SK-N-SH (cell line): ENCODE data around the gene NRF1. TPM values are rescaled to one million over a fixed set of nuclear protein-coding genes. Genes with fewer than 3 reads are reported as not detected.

ENCODE experiments used
- CTCF ChIA-PET: fragments of 300-600, 350-600 bp; formaldehyde crosslinking; extraction: SDS; loops from one replicate; lab custom pipeline; 2021; lab: Yijun Ruan, JAX
- POLR2A ChIA-PET: fragments of 350-600 bp; sonication (Branson Sonifier 250); formaldehyde crosslinking; extraction: SDS; loops from one replicate; lab custom pipeline; 2020; ENCODE audit warnings: antibody characterized with exemption, inconsistent platforms; lab: Yijun Ruan, JAX
- DNase-seq: peaks from one replicate; pipeline ENCODE4 v3.0.0; 2012
- H2AFZ ChIP-seq: fragments of 200-600 bp; sonication (generic); 2 replicates; pipeline ENCODE4 v1.8.1; 2016; ENCODE audit warnings: antibody characterized with exemption, mild to moderate bottlenecking, low read depth
- H3F3A ChIP-seq: fragments of 200-600 bp; sonication (generic); replicated peaks from 2 replicates; pipeline ENCODE3; 2016; ENCODE audit warnings: antibody characterized with exemption, mild to moderate bottlenecking; ENCODE audit not compliant: insufficient read depth
- H3K27ac ChIP-seq, 2 experiments: fragments of 200-500 bp in 1 of 2; fragments of 200-600 bp in 1 of 2; sonication (Bioruptor generic) in 1 of 2; sonication (generic), shearing (Covaris generic) in 1 of 2; 2 replicates each; pipeline versions ENCODE4 v1.5.1 to v1.6.1; 2014 to 2016; ENCODE audit warnings: low read depth in 2 of 2, inconsistent platforms in 1 of 2, low read length in 1 of 2, mild to moderate bottlenecking in 1 of 2, mixed read lengths in 1 of 2
- H3K27me3 ChIP-seq: fragments of 200-600 bp; sonication (generic), shearing (Covaris generic); 2 replicates; pipeline ENCODE4 v1.6.1; 2016; ENCODE audit warnings: mixed run types; ENCODE audit not compliant: insufficient read depth
- H3K36me3 ChIP-seq, 2 experiments: fragments of 200-500 bp in 1 of 2; fragments of 200-600 bp in 1 of 2; sonication (Bioruptor generic) in 1 of 2; sonication (generic) in 1 of 2; replicated peaks in 1 of 2; 2 replicates each; pipeline versions ENCODE3 to v1.5.1; 2014 to 2016; ENCODE audit warnings: low read length in 1 of 2, mild to moderate bottlenecking in 1 of 2; ENCODE audit not compliant: insufficient read depth in 2 of 2, control insufficient read depth in 1 of 2
- H3K4me1 ChIP-seq, 2 experiments: fragments of 200-500 bp in 1 of 2; fragments of 200-600 bp in 1 of 2; sonication (Bioruptor generic) in 1 of 2; sonication (generic), shearing (Covaris generic) in 1 of 2; 2 replicates each; pipeline versions ENCODE4 v1.5.1 to v1.6.1; 2014 to 2016; ENCODE audit warnings: low read depth in 1 of 2, low read length in 1 of 2, mixed run types in 1 of 2; ENCODE audit not compliant: insufficient read depth in 2 of 2, control insufficient read depth in 1 of 2
- H3K4me2 ChIP-seq: fragments of 200-600 bp; sonication (generic), shearing (Covaris generic); 2 replicates; pipeline ENCODE4 v1.6.1; 2017; ENCODE audit warnings: mixed run types
- H3K4me3 ChIP-seq, 2 experiments: fragments of 200-500 bp in 1 of 2; fragments of 200-600 bp in 1 of 2; sonication (Bioruptor generic) in 1 of 2; sonication (generic), shearing (Covaris generic) in 1 of 2; 2 replicates each; pipeline versions ENCODE4 v1.5.1 to v1.8.1; 2014 to 2016; ENCODE audit warnings: low read depth in 2 of 2, inconsistent platforms in 1 of 2, low read length in 1 of 2, mild to moderate bottlenecking in 1 of 2, mixed read lengths in 1 of 2, moderate library complexity in 1 of 2
- H3K79me2 ChIP-seq: fragments of 200-600 bp; sonication (generic); 2 replicates; pipeline ENCODE4 v1.8.1; 2017; ENCODE audit warnings: mild to moderate bottlenecking; ENCODE audit not compliant: insufficient read depth
- H3K9ac ChIP-seq: fragments of 200-600 bp; sonication (generic); 2 replicates; pipeline ENCODE4 v1.6.1; 2017; ENCODE audit warnings: mixed run types
- H3K9me2 ChIP-seq: fragments of 200-600 bp; sonication (generic); 2 replicates; pipeline ENCODE4 v1.6.1; 2017; ENCODE audit warnings: mixed run types
- H3K9me3 ChIP-seq: fragments of 200-600 bp; sonication (generic); 2 replicates; pipeline ENCODE4 v1.6.1; 2017; ENCODE audit warnings: mixed run types, mild to moderate bottlenecking, moderate library complexity
- H4K20me1 ChIP-seq: fragments of 200-600 bp; sonication (generic); 2 replicates; pipeline ENCODE4 v1.6.1; 2017; ENCODE audit warnings: mild to moderate bottlenecking, mixed run types; ENCODE audit not compliant: insufficient read depth
- CHD2 ChIP-seq: fragments of 150-350 bp; IDR thresholded peaks from 2 replicates; pipeline ENCODE4 v1.6.1; 2018; ENCODE audit warnings: low read length; ENCODE audit not compliant: partially characterized antibody
- ELF1 ChIP-seq: IDR thresholded peaks from 2 replicates; pipeline ENCODE4 v1.4.0; 2012
- EP300 ChIP-seq, 2 experiments: IDR thresholded peaks; 2 replicates each; pipeline versions ENCODE4 v1.4.0 to v1.6.1; 2012; ENCODE audit warnings: borderline replicate concordance in 1 of 2, low read depth in 1 of 2, low read length in 1 of 2
- EZH2phosphoT487 ChIP-seq: fragments of 200-600 bp; sonication (generic); IDR thresholded peaks from 2 replicates; pipeline ENCODE4 v1.6.1; 2017; ENCODE audit warnings: low read depth, mixed run types, mild to moderate bottlenecking, antibody characterized with exemption, moderate library complexity, borderline replicate concordance
- FOSL2 ChIP-seq: IDR thresholded peaks from 2 replicates; pipeline ENCODE4 v1.4.0; 2012; ENCODE audit warnings: low read depth, mild to moderate bottlenecking, moderate library complexity, borderline replicate concordance
- FOXM1 ChIP-seq: IDR thresholded peaks from 2 replicates; pipeline ENCODE4 v1.4.0; 2012; ENCODE audit warnings: low read depth, mild to moderate bottlenecking
- IRF3 ChIP-seq: fragments of 150-350 bp; IDR thresholded peaks from 2 replicates; pipeline ENCODE4 v1.6.1; 2016; ENCODE audit warnings: mild to moderate bottlenecking, low read depth, low read length
- JUND ChIP-seq: IDR thresholded peaks from 2 replicates; pipeline ENCODE4 v1.4.0; 2012
- MAX ChIP-seq: IDR thresholded peaks from 2 replicates; pipeline ENCODE4 v1.4.0; 2012; ENCODE audit warnings: low read depth
- MEF2A ChIP-seq: IDR thresholded peaks from 2 replicates; pipeline ENCODE4 v1.4.0; 2012; ENCODE audit warnings: low read depth, borderline replicate concordance
- MXI1 ChIP-seq: IDR thresholded peaks from 2 replicates; pipeline ENCODE4 v1.6.1; 2012; ENCODE audit warnings: mild to moderate bottlenecking, low read depth, low read length, improper control_type of control experiment
- NRF1 ChIP-seq: IDR thresholded peaks from 2 replicates; pipeline ENCODE4 v1.6.1; 2012; ENCODE audit warnings: low read depth, mild to moderate bottlenecking, low read length
- PBX3 ChIP-seq: IDR thresholded peaks from 2 replicates; pipeline ENCODE4; 2012
- REST ChIP-seq: IDR thresholded peaks from 2 replicates; pipeline ENCODE4 v1.6.1; 2012; ENCODE audit warnings: mild to moderate bottlenecking, low read depth, low read length, moderate library complexity
- RFX5 ChIP-seq: IDR thresholded peaks from 2 replicates; pipeline ENCODE4 v1.6.1; 2012; ENCODE audit warnings: mild to moderate bottlenecking, improper control_type of control experiment, low read length
- RXRA ChIP-seq: IDR thresholded peaks from 2 replicates; pipeline ENCODE4 v1.4.0; 2012; ENCODE audit warnings: low read depth, mild to moderate bottlenecking, borderline replicate concordance
- SIN3A ChIP-seq: IDR thresholded peaks from 2 replicates; pipeline ENCODE4 v1.6.1; 2012; ENCODE audit warnings: low read depth, mild to moderate bottlenecking, low read length, moderate library complexity, borderline replicate concordance
- TAF1 ChIP-seq: IDR thresholded peaks from 2 replicates; pipeline ENCODE4 v1.6.1; 2012; ENCODE audit warnings: low read depth, mild to moderate bottlenecking, low read length, moderate library complexity, borderline replicate concordance
- USF1 ChIP-seq: IDR thresholded peaks from 2 replicates; pipeline ENCODE4 v1.4.0; 2012; ENCODE audit warnings: low read depth, borderline replicate concordance
- YY1 ChIP-seq: IDR thresholded peaks from 2 replicates; pipeline ENCODE4 v1.4.0; 2012; ENCODE audit warnings: low read depth, mild to moderate bottlenecking
- ZBTB33 ChIP-seq: IDR thresholded peaks from 2 replicates; pipeline ENCODE4 v1.4.0; 2012; ENCODE audit warnings: low read depth, borderline replicate concordance
- WGBS: methylation state at CpG from one replicate; pipeline ENCODE4 v1.1.6; 2017; ENCODE audit warnings: low lambda C conversion rate; 5-methylcytosine and 5-hydroxymethylcytosine counted together
- polyA plus RNA-seq, 3 experiments: library from polyadenylated mRNA; depleted of rRNA; stranded (reverse); fragments of >200 nt; gene quantifications; 2 replicates each; pipeline ENCODE4 v1.2.3, GENCODE V29; 2012

NRF1 gene
- polyA plus RNA-seq, 1 of the 3 experiments (the other 2 are of a cell fraction) = 10.9 TPM

- no peak overlapping the region for H3K9ac ChIP-seq
- TF ChIP-seq ELF1 (no peak), CHD2 (no peak), PBX3 (no peak), MAX (peak; percentile 61; the same call in 1 of the 2 replicates), NRF1 (no peak), MEF2A (no peak), FOXM1 (no peak), RFX5 (no peak), IRF3 (no peak), SIN3A (no peak), RXRA (no peak), MXI1 (no peak; the same call in 1 of the 2 replicates), EP300 (IDR thresholded peaks at IDR 0.05; ENCODE audit: borderline replicate concordance in 1 of 2, low read depth in 1 of 2, low read length in 1 of 2) (no peak), ZBTB33 (no peak), TAF1 (no peak), FOSL2 (no peak), YY1 (no peak), REST (no peak), USF1 (peak; percentile 27; the same call in 1 of the 2 replicates), EZH2phosphoT487 (peak; percentile 93; the same call in 1 of the 2 replicates), JUND (no peak)
- peaks cover 10% of the 10 kb centered on the region; the same call in 1 of the 2 replicates for H4K20me1 ChIP-seq
- H3K4me1 ChIP-seq = peaks cover 0 to 35% of the 10 kb centered on the region in 2 experiments; a peak in 1 of 4 replicates
- no peaks in the 10 kb centered on the region for H3K9me2 ChIP-seq
- peaks cover 4% of the 10 kb centered on the region for H3F3A ChIP-seq
- H3K4me3 ChIP-seq = no peak overlapping the region; a peak in 1 of 4 replicates
- H3K27ac ChIP-seq = no peak overlapping the region
- WGBS = 33% methylated on average over 41 of the region's 42 CpGs
- peak overlapping the region; percentile 94; the same call in 1 of the 2 replicates for H3K4me2 ChIP-seq
- peaks cover 10% of the 10 kb centered on the region; the same call in 1 of the 2 replicates for H3K79me2 ChIP-seq
- H2AFZ ChIP-seq = no peak overlapping the region
- no peaks in the 10 kb centered on the region for H3K36me3 ChIP-seq
- POLR2A ChIA-PET = no interaction called here
- CTCF ChIA-PET = interaction anchor here (1.1 to 2.6 kb wide), 3 partner anchors 10 to 47 kb away, joined by 3 to 18 read pairs (median 3); no protein-coding TSS in a partner anchor
- H3K27me3 ChIP-seq = peaks cover 45% of the 10 kb centered on the region
- peak; percentile 80 for DNase-seq
- H3K9me3 ChIP-seq = no peaks in the 10 kb centered on the region
Measured at GRCh38 chr7:129782818-129783583, 171.5 kb downstream of the NRF1 start.
